ENCODE data around the gene DOCK10. TPM values are rescaled to one million over a fixed set of nuclear protein-coding genes. Genes with fewer than 3 reads are reported as not detected.

The DOCK10 gene
- total RNA-seq, 1 experiment from 2014 or later = 0.96 TPM

GRCh38 chr2:225002656-225003045 is 39.6 kb downstream of the DOCK10 start:
- Mint-ChIP-seq H3K9me3 (ENCODE audit: unreplicated experiment) (no peaks in the 10 kb centered on the region), H3K4me3 (ENCODE audit: unreplicated experiment) (no peak overlapping the region), H3K4me1 (ENCODE audit: insufficient read depth, unreplicated experiment) (peaks cover 11% of the 10 kb centered on the region), H3K27me3 (ENCODE audit: insufficient read depth, unreplicated experiment) (no peaks in the 10 kb centered on the region), H3K27ac (ENCODE audit: low read depth, unreplicated experiment) (no peak overlapping the region), H3K36me3 (ENCODE audit: insufficient read depth, unreplicated experiment) (no peaks in the 10 kb centered on the region)
- intact Hi-C loops (cut with micrococcal nuclease) = loop anchor here (1.0 to 2.0 kb wide), 7 partner anchors 116 to 658 kb away; no protein-coding TSS in a partner anchor
- peak; percentile 30 for DNase-seq (ENCODE audit: unreplicated experiment)
- no peak for TF ChIP-seq CTCF (IDR thresholded peaks at IDR 0.05; ENCODE audit: unreplicated experiment)
- no TSS peak for BruUV-seq (replicated peaks)
- CTCF ChIA-PET = interaction anchor here (0.6 to 2.6 kb wide), 37 partner anchors 8 to 658 kb away, joined by 3 to 19 read pairs (median 5); partner anchors contain the start of gene CUL3
- POLR2A ChIA-PET = interaction anchor here (0.7 kb wide), 3 partner anchors 106 to 171 kb away, joined by 3 to 5 read pairs (median 4); no protein-coding TSS in a partner anchor

DNA sequence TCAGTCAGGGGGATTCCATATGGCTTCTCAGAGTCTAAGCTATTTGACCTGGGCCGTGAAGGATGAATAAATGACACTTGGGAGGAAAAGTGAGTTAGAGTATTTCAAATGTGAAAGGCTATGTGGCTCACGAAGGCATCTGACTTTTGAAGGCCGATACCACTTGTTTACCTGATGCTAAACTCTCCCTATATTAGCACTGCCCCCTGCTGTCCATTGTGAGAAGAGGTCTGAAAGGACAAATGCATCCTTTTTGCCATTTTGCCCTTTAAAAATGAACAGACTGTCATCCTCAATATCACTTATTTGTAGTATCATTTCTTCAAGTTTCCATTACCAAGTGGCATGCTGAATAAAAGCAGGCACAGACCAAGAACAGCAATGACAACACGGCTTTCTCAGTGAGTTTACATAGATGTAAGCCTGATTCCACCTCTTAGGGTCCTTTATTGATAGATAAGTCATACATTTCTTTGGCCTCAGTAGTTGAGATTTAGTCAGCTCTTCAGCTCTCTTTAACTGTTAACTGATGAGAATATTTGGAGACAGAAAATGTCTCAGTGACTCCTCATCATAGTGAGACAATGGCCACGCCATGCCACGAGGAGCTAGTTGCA is 40.1 kb downstream of the DOCK10 start:
- CTCF ChIA-PET = interaction anchor here (0.6 to 2.6 kb wide), 69 partner anchors 8 to 1174 kb away, joined by 3 to 19 read pairs (median 4); partner anchors contain the start of genes CUL3 and DOCK10
- H3K4me1 Mint-ChIP-seq (ENCODE audit: insufficient read depth, unreplicated experiment) = peaks cover 11% of the 10 kb centered on the region

DNA sequence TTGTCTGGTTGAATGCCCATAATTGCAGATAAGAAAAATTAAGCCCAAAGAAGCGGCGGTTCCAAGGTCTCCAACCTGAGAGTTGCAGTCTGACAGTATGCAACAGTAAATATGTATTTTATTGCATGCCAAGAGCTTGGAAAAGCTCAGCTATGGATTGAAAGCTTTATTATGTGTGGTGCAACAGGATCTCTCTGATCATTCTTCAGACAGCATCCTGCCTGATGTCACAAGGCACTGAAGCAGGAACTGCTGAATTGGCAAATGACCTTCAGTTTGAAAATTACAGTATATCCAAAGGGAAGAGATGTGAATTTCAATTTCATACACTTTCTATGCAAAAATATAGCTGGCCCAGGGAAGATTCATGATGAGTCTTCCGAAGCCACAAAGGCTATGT is 42.5 kb downstream of the DOCK10 start:
- Mint-ChIP-seq H3K27ac (ENCODE audit: low read depth, unreplicated experiment) (no peak overlapping the region), H3K4me1 (ENCODE audit: insufficient read depth, unreplicated experiment) (peaks cover 11% of the 10 kb centered on the region), H3K27me3 (ENCODE audit: insufficient read depth, unreplicated experiment) (no peaks in the 10 kb centered on the region), H3K9me3 (ENCODE audit: unreplicated experiment) (no peaks in the 10 kb centered on the region), H3K36me3 (ENCODE audit: insufficient read depth, unreplicated experiment) (no peaks in the 10 kb centered on the region), H3K4me3 (ENCODE audit: unreplicated experiment) (no peak overlapping the region)
- no TSS peak for BruUV-seq (replicated peaks)
- TF ChIP-seq CTCF (IDR thresholded peaks at IDR 0.05; ENCODE audit: unreplicated experiment) = no peak
- ChIA-PET CTCF (interaction anchor here (0.6 to 2.5 kb wide), 3 partner anchors 124 to 704 kb away, joined by 3 to 8 read pairs (median 7); no protein-coding TSS in a partner anchor), POLR2A (interaction anchor here (0.6 to 1.3 kb wide), 4 partner anchors 18 to 193 kb away, joined by 3 to 4 read pairs (median 3); no protein-coding TSS in a partner anchor)
- intact Hi-C loops (cut with micrococcal nuclease) = no loop called here
- no peak for DNase-seq (ENCODE audit: unreplicated experiment)

More for the DNA sequence above, 40.1 kb downstream of the DOCK10 start:
- peak; percentile 88 for DNase-seq (ENCODE audit: unreplicated experiment)
- no TSS peak for BruUV-seq (replicated peaks)
- peak; percentile 87 for TF ChIP-seq CTCF (IDR thresholded peaks at IDR 0.05; ENCODE audit: unreplicated experiment)
- Mint-ChIP-seq H3K4me3 (ENCODE audit: unreplicated experiment) (no peak overlapping the region), H3K36me3 (ENCODE audit: insufficient read depth, unreplicated experiment) (no peaks in the 10 kb centered on the region), H3K9me3 (ENCODE audit: unreplicated experiment) (no peaks in the 10 kb centered on the region), H3K27me3 (ENCODE audit: insufficient read depth, unreplicated experiment) (no peaks in the 10 kb centered on the region), H3K27ac (ENCODE audit: low read depth, unreplicated experiment) (no peak overlapping the region)
- intact Hi-C loops (cut with micrococcal nuclease) = loop anchor here (1.0 to 2.0 kb wide), 7 partner anchors 115 to 658 kb away; no protein-coding TSS in a partner anchor
- POLR2A ChIA-PET = interaction anchor here (0.7 to 1.4 kb wide), 5 partner anchors 106 to 224 kb away, joined by 3 to 5 read pairs (median 4); no protein-coding TSS in a partner anchor

- intact Hi-C loops (cut with micrococcal nuclease) = no loop called here
- ChIA-PET POLR2A (interaction anchor here (0.8 to 1.3 kb wide), 3 partner anchors 25 to 123 kb away, joined by 3 to 4 read pairs (median 4); no protein-coding TSS in a partner anchor), CTCF (interaction anchor here (0.6 to 2.5 kb wide), 4 partner anchors 123 to 1005 kb away, joined by 3 to 8 read pairs (median 5); no protein-coding TSS in a partner anchor)
- TF ChIP-seq CTCF (IDR thresholded peaks at IDR 0.05; ENCODE audit: unreplicated experiment) = no peak
- H3K4me3 Mint-ChIP-seq (ENCODE audit: unreplicated experiment) = no peak overlapping the region
- no peak overlapping the region for H3K27ac Mint-ChIP-seq (ENCODE audit: low read depth, unreplicated experiment)
- no peaks in the 10 kb centered on the region for H3K27me3 Mint-ChIP-seq (ENCODE audit: insufficient read depth, unreplicated experiment)
- H3K36me3 Mint-ChIP-seq (ENCODE audit: insufficient read depth, unreplicated experiment) = no peaks in the 10 kb centered on the region
- DNase-seq (ENCODE audit: unreplicated experiment) = no peak
- H3K9me3 Mint-ChIP-seq (ENCODE audit: unreplicated experiment) = no peaks in the 10 kb centered on the region
- H3K4me1 Mint-ChIP-seq (ENCODE audit: insufficient read depth, unreplicated experiment) = peaks cover 11% of the 10 kb centered on the region
- BruUV-seq (replicated peaks) = no TSS peak
Observed at GRCh38 chr2:224999321-224999720, 42.9 kb downstream of the DOCK10 start.

Data from MCF 10A (cell line).